Right lobe of liver (tissue), 6 donors: ENCODE measurements around the gene SYPL1. TPM values are rescaled to one million over a fixed set of nuclear protein-coding genes. Genes with fewer than 3 reads are reported as not detected.

Source experiments
- ATAC-seq, 4 donors: fragments of 200-7000 bp; cut with Tn5 transposase; one replicate each; pipeline ENCODE4 v1.9.1; 2020; ENCODE audit warnings: mild to moderate bottlenecking in 4 of 4, moderate library complexity in 4 of 4
- DNase-seq, 3 donors: peaks; one replicate each; pipeline ENCODE4 v3.0.0-alpha.2; 2020
- H3K27ac ChIP-seq, 3 donors: fragments of 200-600 bp; one replicate each; pipeline ENCODE4 v1.8.0; 2022
- H3K27me3 ChIP-seq, 2 donors: fragments of 200-600 bp; one replicate each; pipeline ENCODE4 v1.8.0; 2022
- H3K36me3 ChIP-seq, 4 donors: fragments of 200-600 bp; sonication (generic) in 1 of 4; one replicate each; pipeline versions ENCODE4 v1.5.1 to v1.8.0; 2017 to 2022; ENCODE audit warnings: control low read depth in 1 of 4
- H3K4me1 ChIP-seq, 4 donors: fragments of 200-600 bp; sonication (generic) in 1 of 4; one replicate each; pipeline versions ENCODE4 v1.5.1 to v1.8.0; 2017 to 2022; ENCODE audit warnings: control low read depth in 1 of 4
- H3K4me3 ChIP-seq, 3 donors: fragments of 200-600 bp; one replicate each; pipeline ENCODE4 v1.8.0; 2022
- H3K9me3 ChIP-seq, 4 donors: fragments of 200-600 bp; sonication (generic) in 1 of 4; one replicate each; pipeline versions ENCODE4 v1.5.1 to v1.8.0; 2017 to 2022; ENCODE audit warnings: control low read depth in 1 of 4
- POLR2A ChIP-seq: fragments of 450-650 bp; IDR thresholded peaks from one replicate; pipeline ENCODE4 v1.6.1; 2017; ENCODE audit warnings: antibody characterized with exemption, mild to moderate bottlenecking
- WGBS: methylation state at CpG from one replicate; pipeline ENCODE4 v1.1.6; 2018; ENCODE audit warnings: low coverage, low lambda C conversion rate; ENCODE audit not compliant: insufficient coverage; ENCODE audit errors: missing lambda C conversion rate; 5-methylcytosine and 5-hydroxymethylcytosine counted together
- intact Hi-C, 2 donors: fragments of 100-400 bp; cut with DNase I; formaldehyde crosslinking; loops; one replicate each; pipeline versions ENCODE4 v1.11.2 to v1.14.1; 2022
- total RNA-seq, 6 experiments: library from RNA; depleted of rRNA in 2 of 6; stranded (reverse); fragments of >200 nt in 2 of 6; fragmentation: NEBNext Ultra II Directional in 3 of 6; extraction: Animal tissue kit (Norgen Biotek cat#: 25700) in 3 of 6; gene quantifications; one replicate each; pipeline versions ENCODE4 v1.1.0 to v1.2.4, GENCODE V29; 2016 to 2023
- TF ChIP-seq, protein P1 (sequence below), 4 donors: fragments of 200-600 bp in 3 of 4; fragments of 450-650 bp in 1 of 4; IDR thresholded peaks; one replicate each; pipeline versions ENCODE4 v1.5.1 to v1.8.0; 2016 to 2022; ENCODE audit warnings: antibody characterized with exemption in 4 of 4, mild to moderate bottlenecking in 2 of 4
- donor health status: DM: no; HTN: yes; CAD: no.
- donor health status: DM: no; HTN: no; CAD: no.
- donor health status: DM: no; HTN: no; CAD: no.
- donor health status: DM: no; HTN: yes; CAD: no.
- donor health status: DM: no; HTN: yes; CAD: no.

The SYPL1 gene
- total RNA-seq, 6 experiments from 2014 or later, result 29.5 to 43.0 (median 37.1) TPM

DNA sequence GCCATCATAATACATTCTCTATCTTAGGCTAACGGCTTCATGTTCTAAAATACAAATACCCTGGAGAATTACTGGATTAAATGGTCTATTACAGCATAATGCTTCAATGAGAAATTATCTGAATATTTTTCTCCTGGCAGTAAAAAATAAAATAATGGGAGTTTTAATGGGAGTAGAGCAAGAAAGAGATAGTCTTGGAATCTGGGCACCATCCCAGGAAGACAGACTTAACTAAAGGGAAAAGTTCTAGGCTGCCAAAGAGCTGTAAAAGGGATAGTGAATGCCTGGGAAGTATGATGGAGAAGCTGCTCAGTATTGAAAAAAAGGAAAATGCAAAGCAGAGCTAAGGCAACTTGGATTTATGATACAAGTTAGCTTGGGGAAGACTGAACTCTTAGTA lies 12.1 kb upstream of the SYPL1 start:
- Histone ChIP-seq H3K9me3 (no peaks in the 10 kb centered on the region), H3K4me3 (no peak overlapping the region), H3K36me3 (no peaks in the 10 kb centered on the region), H3K27ac (no peak overlapping the region), H3K4me1 (no peaks in the 10 kb centered on the region), H3K27me3 (no peaks in the 10 kb centered on the region)
- ATAC-seq (no peak), DNase-seq (no peak)
- TF ChIP-seq, protein P1, sequence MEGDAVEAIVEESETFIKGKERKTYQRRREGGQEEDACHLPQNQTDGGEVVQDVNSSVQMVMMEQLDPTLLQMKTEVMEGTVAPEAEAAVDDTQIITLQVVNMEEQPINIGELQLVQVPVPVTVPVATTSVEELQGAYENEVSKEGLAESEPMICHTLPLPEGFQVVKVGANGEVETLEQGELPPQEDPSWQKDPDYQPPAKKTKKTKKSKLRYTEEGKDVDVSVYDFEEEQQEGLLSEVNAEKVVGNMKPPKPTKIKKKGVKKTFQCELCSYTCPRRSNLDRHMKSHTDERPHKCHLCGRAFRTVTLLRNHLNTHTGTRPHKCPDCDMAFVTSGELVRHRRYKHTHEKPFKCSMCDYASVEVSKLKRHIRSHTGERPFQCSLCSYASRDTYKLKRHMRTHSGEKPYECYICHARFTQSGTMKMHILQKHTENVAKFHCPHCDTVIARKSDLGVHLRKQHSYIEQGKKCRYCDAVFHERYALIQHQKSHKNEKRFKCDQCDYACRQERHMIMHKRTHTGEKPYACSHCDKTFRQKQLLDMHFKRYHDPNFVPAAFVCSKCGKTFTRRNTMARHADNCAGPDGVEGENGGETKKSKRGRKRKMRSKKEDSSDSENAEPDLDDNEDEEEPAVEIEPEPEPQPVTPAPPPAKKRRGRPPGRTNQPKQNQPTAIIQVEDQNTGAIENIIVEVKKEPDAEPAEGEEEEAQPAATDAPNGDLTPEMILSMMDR (IDR thresholded peaks at IDR 0.05), result no peak
- no peak for TF ChIP-seq POLR2A
- intact Hi-C loops, result no loop called here
- 84% methylated on average over 1 of the region's 1 CpG for WGBS

DNA sequence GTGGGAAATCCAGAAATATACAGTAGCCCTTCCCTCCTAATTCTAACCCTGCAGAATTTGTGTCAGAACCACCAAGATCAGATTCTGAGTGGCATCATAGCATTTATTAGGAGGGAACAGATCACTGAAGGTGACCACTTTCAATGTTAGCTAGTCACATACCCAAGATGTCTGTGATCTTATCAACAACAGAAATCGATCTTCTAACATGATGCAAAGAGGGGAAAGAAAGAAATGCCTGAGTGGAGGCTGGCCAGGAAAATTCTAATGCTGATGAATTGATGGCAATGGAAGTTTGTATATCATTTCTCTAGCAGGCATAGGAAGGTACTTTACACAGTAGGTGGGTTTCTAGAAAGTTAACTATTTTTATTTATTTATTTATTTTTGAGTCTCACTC lies 10.6 kb upstream of the SYPL1 start:
- DNase-seq, result no peak
- no peaks in the 10 kb centered on the region for H3K27me3 ChIP-seq
- H3K4me1 ChIP-seq, result no peaks in the 10 kb centered on the region
- no peak for TF ChIP-seq POLR2A
- TF ChIP-seq, protein P1 (IDR thresholded peaks at IDR 0.05), result no peak
- intact Hi-C loops, result no loop called here
- H3K9me3 ChIP-seq, result no peaks in the 10 kb centered on the region
- 89% methylated on average over 1 of the region's 1 CpG for WGBS
- no peak overlapping the region for H3K4me3 ChIP-seq
- no peak for ATAC-seq
- H3K27ac ChIP-seq, result no peak overlapping the region
- no peaks in the 10 kb centered on the region for H3K36me3 ChIP-seq

DNA sequence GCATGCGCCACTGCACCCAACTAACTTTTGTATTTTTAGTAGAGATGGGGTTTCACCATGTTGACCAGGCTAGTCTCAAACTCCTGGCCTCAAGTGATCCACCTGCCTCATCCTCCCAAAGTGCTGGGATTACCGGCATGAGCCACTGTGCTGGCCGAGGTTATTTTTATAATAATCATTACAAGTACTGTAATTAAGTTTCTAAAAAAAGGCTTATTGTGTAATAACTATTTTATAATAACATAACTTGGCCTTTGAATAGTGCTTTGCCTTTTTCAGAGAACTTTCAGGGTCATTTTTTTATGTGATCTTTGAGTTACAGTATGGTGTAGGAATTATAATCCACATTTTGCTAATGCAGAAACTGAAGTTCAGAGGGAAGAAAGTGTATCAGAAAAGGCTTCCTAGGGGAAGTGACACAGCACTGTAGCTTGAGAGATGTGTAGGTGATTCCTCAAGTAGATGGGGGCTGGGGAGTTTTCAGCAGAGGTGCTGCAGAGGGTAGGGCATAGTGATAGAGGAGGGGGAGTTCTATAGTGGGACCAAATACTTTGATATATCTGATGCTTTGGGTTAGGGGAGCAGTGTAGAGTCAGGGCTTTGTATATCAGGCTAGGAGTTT lies 9.2 kb upstream of the SYPL1 start:
- WGBS, result 80% methylated on average over 3 of the region's 3 CpGs
- no peak for ATAC-seq

DNA sequence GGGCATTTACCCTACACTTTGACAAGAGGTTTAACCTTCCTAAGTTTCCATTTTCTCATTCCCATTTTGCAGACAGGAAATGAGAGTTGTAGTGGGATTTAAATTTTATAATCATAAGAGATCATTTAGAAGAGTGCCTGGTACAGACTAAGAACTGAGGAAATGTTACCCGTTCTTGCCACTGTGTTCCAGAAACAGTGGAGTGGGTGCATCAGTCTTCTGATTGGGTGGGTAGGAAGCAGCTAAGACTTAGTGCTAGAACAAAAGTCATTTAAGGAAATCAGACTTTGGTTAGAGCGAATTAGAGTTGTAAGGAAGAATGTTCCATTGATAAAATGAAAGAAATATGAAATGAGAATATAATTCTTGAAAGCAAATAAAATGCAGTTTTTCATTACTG lies 8.4 kb upstream of the SYPL1 start:
- Histone ChIP-seq H3K27ac (no peak overlapping the region), H3K9me3 (no peaks in the 10 kb centered on the region), H3K4me3 (no peak overlapping the region), H3K27me3 (no peaks in the 10 kb centered on the region), H3K36me3 (no peaks in the 10 kb centered on the region), H3K4me1 (no peaks in the 10 kb centered on the region)
- DNase-seq, result no peak
- no peak for TF ChIP-seq POLR2A
- intact Hi-C loops, result no loop called here
- no peak for ATAC-seq
- 79% methylated on average over 2 of the region's 2 CpGs for WGBS

More for the DNA sequence above, 9.2 kb upstream of the SYPL1 start:
- H3K4me3 ChIP-seq, result no peak overlapping the region
- H3K4me1 ChIP-seq, result no peaks in the 10 kb centered on the region
- intact Hi-C loops, result no loop called here
- H3K27ac ChIP-seq, result no peak overlapping the region
- H3K9me3 ChIP-seq, result no peaks in the 10 kb centered on the region
- DNase-seq, result no peak
- no peak for TF ChIP-seq POLR2A
- TF ChIP-seq, protein P1 (IDR thresholded peaks at IDR 0.05), result no peak
- H3K36me3 ChIP-seq, result no peaks in the 10 kb centered on the region
- H3K27me3 ChIP-seq, result no peaks in the 10 kb centered on the region

DNA sequence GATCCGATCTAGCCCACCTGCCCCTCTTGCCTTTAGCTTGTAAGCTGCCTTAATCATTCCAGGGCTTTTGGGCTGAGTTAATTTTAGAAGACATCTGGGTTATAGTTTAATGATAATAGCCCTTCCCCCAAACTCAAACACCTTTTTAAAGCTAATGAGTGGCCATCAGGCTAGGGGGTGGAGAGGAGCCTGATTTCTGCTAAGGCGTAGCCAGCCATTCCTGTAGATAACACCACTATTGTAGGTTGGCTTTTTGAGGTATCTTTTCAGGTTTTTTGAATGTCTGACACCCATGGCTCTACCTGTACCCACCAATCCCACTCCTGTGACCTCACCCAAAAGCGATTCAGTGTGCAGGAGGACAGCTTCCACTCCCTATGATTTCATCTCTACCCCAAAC lies 7.6 kb upstream of the SYPL1 start:
- Histone ChIP-seq H3K27me3 (no peaks in the 10 kb centered on the region), H3K9me3 (no peaks in the 10 kb centered on the region), H3K4me3 (no peak overlapping the region), H3K4me1 (no peaks in the 10 kb centered on the region), H3K27ac (no peak overlapping the region), H3K36me3 (no peaks in the 10 kb centered on the region)
- ATAC-seq (no peak), DNase-seq (no peak)
- WGBS, result 84% methylated on average over 3 of the region's 3 CpGs
- no peak for TF ChIP-seq POLR2A
- TF ChIP-seq, protein P1 (IDR thresholded peaks at IDR 0.05), result no peak
- intact Hi-C loops, result no loop called here
